T-helper 1 cell treated with Interleukin-12 subunit alpha and Interleukin-12 subunit beta and Interleukin-4 antibody, amounts not matched to agents 30 μg/mL and 1 μg/mL, for 36 hours (primary cell): Measurements from ENCODE around the gene TNFAIP8L3.
A peak's percentile ranks its signal among the peaks of the same experiment; 100 is the strongest.
"Not testable (repeated sequence)": the region's sequence is repeated elsewhere in the genome, so short reads cannot be mapped to it uniquely, and the experiment has no call there.

Experiments
- H3K27ac Mint-ChIP-seq: one replicate; pipeline ENCODE4 v1.8.0; 2021; ENCODE audit warnings: mild to moderate bottlenecking, mixed read lengths
- H3K27me3 Mint-ChIP-seq: one replicate; pipeline ENCODE4 v1.8.0; 2021; ENCODE audit warnings: low read depth, mixed read lengths
- H3K36me3 Mint-ChIP-seq: one replicate; pipeline ENCODE4 v1.8.0; 2021; ENCODE audit warnings: low read depth, mixed read lengths
- H3K4me1 Mint-ChIP-seq: one replicate; pipeline ENCODE4 v1.8.0; 2021; ENCODE audit warnings: low read depth, mixed read lengths
- H3K4me3 Mint-ChIP-seq: one replicate; pipeline ENCODE4 v1.8.0; 2021; ENCODE audit warnings: mild to moderate bottlenecking, moderate library complexity, mixed read lengths
- H3K9me3 Mint-ChIP-seq: one replicate; pipeline ENCODE4 v1.8.0; 2021; ENCODE audit warnings: mixed read lengths

The TNFAIP8L3 gene

DNA sequence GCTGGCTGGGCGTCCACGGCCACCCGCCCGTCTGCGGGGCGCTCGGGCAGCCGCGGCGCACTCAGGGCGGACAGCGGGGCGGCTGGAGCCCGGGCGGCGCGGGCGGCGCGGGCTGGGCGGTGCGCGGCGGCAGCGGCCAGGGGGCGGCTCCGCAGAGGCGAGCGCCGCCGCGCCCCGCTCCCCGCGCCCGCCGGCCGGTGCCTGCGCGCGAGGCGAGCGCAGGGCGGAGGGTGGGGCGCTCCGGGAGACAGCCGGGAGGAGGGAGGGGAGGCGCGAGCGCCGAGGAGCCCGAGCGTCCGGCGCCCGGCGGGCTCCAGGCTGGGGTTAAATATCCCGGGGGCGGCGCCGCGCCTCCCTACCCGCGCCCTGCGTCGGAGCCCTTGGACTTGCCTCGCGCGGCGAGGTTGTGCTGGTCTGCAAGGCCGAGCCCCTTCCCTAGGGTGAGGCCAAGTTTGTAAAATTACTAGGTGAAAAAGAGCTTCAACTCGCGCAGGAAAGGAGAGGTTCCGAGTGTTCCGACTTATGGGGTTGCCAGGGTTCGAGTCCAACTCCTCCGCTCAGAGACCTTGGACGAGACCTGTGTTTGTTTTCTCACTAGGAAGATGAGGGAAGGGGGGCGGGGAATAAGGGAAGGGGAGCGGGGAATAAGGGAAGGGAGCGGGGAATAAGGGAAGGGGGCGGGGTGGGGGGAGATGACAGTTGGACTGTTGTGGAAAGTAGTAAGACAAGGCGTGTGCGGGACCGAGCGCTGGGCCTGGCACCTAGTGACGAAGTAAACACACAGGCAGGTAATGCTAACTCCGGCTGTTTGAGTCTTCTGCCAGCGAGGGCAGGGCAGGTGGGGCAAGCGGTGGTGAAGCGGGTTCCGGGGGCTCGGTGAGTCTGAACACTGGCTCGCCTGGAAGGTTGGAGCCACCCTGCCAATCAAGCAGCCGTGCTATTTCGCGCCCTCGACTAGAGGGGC, at the start of gene TNFAIP8L3:
Gene TNFAIP8L3 (minus strand): TSS at position 301 of the 964 bp plus-strand sequence. CDS start 311 bp downstream, outside the sequence.
- no peaks in the 10 kb centered on the region for H3K36me3 Mint-ChIP-seq
- peak within 1 kb of the TSS; percentile 52 for H3K4me3 Mint-ChIP-seq
- no peaks in the 10 kb centered on the region for H3K9me3 Mint-ChIP-seq
- peaks cover 2% of the 10 kb centered on the region for H3K4me1 Mint-ChIP-seq
- peaks cover 86% of the 10 kb centered on the region for H3K27me3 Mint-ChIP-seq
- no peak within 1 kb of the TSS for H3K27ac Mint-ChIP-seq

DNA sequence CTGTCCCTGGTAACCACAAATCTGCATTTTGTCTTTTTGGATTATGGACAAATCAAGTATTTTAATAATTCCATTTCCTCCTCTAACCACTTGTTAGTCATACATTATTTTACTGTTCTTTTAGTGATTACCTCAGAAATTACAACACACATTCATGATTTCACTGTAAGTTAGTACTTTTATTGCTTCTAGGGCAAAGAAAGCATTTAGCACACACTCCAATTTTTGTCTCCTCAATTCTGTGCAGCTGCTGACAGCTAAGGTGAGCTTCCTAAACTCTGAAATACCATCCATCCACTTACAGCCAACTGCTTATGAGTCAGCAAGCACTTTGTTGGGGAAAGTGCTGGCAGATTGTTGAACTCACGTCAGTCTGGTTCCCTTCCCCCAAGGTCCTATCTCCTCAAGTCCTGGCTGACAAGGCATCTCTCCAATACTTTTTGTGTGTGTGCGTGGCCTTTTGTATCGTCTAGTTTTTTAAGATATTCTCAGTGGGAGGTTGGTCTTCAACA, 49.4 kb upstream of the TNFAIP8L3 start:
- no peak overlapping the region for H3K27ac Mint-ChIP-seq

DNA sequence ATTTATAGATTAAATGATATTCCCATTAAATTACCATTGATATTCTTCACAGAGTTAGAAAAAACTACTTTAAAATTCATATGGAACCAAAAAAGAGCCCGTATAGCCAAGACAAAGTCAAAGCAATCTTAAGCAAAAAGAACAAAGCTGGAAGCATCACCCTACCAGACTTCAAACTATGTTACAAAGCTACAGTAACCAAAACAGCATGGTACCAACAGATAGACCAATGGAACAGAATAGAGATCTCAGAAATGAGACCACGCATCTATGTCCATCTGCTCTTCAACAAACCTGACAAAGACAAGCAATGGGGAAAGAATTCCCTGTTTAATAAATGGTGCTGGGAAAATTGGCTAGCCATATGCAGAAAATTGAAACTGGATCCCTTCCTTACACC, 45.6 kb upstream of the TNFAIP8L3 start:
- not testable (repeated sequence) for H3K36me3 Mint-ChIP-seq, H3K9me3 Mint-ChIP-seq, H3K27ac Mint-ChIP-seq, H3K4me1 Mint-ChIP-seq, H3K4me3 Mint-ChIP-seq
- peaks cover 19% of the 10 kb centered on the region for H3K27me3 Mint-ChIP-seq

More for the DNA sequence above, 49.4 kb upstream of the TNFAIP8L3 start:
- H3K9me3 Mint-ChIP-seq: no peaks in the 10 kb centered on the region
- H3K4me1 Mint-ChIP-seq: no peaks in the 10 kb centered on the region
- H3K27me3 Mint-ChIP-seq: peaks cover 19% of the 10 kb centered on the region
- no peaks in the 10 kb centered on the region for H3K36me3 Mint-ChIP-seq
- no peak overlapping the region for H3K4me3 Mint-ChIP-seq

DNA sequence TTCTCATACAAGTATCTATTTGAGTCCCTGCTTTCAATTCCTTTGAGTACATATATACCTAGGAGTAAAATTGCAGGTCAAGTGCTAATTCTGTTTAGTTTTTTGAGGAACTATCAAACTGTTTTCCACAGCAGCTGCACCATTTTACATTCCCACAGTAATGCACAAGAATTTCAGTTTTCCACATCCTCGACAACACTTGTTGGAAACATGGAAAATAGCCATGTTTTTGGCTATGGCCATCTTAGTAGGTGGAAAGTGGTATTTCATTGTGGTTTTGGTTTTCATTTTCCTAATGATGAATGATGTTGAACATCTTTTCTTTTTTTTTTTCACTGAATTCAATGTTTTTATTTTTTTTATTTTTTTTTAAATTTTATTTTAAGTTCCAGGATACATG, 44.4 kb upstream of the TNFAIP8L3 start:
- Mint-ChIP-seq H3K9me3 (no peaks in the 10 kb centered on the region), H3K27ac (no peak overlapping the region), H3K36me3 (no peaks in the 10 kb centered on the region), H3K27me3 (peaks cover 19% of the 10 kb centered on the region), H3K4me3 (no peak overlapping the region), H3K4me1 (no peaks in the 10 kb centered on the region)

DNA sequence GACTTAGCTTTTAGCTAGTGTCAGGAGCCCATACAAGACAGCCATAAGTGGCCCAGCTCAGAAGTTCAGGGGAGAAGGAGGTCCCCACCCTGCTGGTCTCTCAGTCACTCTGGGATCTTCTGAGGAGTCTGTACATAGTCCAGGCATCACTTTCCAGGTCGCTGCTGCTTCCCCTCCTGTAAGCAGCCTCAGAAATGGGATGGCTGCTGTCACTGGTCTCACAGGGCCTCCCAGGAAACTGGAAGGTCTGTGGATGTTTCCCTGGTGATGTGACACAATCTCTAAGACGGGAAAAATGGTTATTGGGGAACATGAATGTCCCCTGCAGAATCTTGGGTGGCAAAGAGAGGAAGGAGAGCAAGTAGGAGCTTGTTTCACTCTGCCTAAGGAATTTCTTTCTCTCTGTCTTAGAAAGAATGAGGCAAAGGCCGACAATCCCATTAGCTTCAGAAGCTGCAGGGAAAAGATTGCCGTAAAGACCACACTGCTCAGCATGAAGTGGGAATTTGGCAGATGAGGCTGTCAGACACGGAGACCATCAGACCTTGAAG, 43.2 kb upstream of the TNFAIP8L3 start:
- no peaks in the 10 kb centered on the region for H3K9me3 Mint-ChIP-seq
- H3K4me1 Mint-ChIP-seq: no peaks in the 10 kb centered on the region
- no peak overlapping the region for H3K4me3 Mint-ChIP-seq
- peaks cover 19% of the 10 kb centered on the region for H3K27me3 Mint-ChIP-seq
- H3K36me3 Mint-ChIP-seq: no peaks in the 10 kb centered on the region
- no peak overlapping the region for H3K27ac Mint-ChIP-seq

DNA sequence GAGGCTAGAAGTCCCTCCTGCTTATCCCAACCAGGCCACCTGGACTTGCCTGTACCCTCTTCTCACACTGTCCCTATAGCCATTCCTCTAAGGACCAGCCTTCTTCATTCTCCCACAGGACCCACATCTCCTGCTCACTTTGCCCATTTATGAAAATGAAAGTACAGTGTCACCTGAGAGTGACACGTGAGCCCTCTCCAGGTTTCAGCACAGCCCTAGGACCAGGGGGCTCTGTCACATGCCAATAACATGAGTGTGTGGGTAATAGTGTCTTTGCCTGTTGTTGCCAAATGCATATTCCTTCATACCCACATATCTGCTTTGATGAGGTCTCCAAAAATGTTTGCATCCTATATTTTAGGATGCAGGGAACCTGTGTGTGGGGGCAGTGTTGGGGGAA, 42.3 kb upstream of the TNFAIP8L3 start:
- no peaks in the 10 kb centered on the region for H3K9me3 Mint-ChIP-seq
- no peaks in the 10 kb centered on the region for H3K4me1 Mint-ChIP-seq
- H3K27ac Mint-ChIP-seq: no peak overlapping the region
- H3K27me3 Mint-ChIP-seq: peaks cover 19% of the 10 kb centered on the region
- no peak overlapping the region for H3K4me3 Mint-ChIP-seq
- no peaks in the 10 kb centered on the region for H3K36me3 Mint-ChIP-seq

DNA sequence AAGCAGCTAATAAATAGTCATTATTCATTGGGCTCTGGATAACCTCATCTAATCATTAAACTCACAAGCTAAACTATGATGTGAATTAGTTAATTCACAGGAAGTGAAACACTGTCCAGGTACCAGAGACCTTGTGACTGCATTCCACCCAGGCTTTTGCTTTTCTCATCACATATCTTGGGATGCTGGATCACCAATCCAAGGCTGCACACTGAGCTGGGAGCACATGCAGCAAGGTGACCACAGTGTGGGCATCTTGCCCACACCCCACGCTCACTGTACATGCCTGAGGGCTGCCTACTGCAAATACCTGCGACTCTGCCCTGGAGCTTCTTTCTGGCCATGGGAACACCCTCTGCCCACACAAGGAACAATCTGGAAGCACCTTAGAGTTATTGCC, 40.6 kb upstream of the TNFAIP8L3 start:
- H3K27me3 Mint-ChIP-seq: peaks cover 5% of the 10 kb centered on the region
- no peaks in the 10 kb centered on the region for H3K36me3 Mint-ChIP-seq
- H3K4me1 Mint-ChIP-seq: no peaks in the 10 kb centered on the region
- no peak overlapping the region for H3K27ac Mint-ChIP-seq
- no peaks in the 10 kb centered on the region for H3K9me3 Mint-ChIP-seq
- no peak overlapping the region for H3K4me3 Mint-ChIP-seq

DNA sequence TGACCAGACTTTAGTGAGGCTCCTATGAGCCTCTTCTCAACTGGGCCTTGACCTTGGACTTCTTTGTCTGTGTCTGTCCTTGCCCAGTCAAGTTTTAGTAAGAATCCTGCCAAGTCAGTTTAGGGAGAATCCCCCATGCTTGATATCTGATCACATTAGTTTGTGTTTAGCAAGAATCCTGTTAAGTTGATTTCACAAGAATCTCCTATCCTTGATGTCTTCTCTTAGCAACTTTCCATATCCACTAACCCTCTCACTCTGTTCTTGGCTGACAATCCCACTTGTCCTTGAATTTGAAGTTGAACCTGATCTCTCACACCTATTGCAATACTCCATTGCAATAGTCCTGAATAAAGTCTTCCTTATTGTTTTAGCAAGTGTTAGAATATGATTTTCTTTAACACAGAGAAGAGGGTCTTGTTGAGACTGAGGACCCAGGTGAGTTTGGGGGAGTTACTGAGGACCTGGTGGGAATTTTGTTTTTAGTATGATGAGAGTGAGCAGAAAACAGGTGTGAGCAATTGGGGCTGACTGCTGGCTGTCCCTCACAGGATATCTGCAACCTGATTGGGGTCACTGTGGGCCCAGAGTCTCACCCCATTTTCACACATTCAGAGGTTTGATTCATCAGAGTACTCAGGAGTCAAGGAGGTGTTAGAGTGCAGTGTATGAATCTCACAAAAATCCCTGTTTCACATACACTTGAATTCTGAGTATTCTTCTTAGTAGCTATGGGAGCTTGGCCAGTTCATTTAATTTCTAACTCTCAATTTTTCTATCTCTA, 39.9 kb upstream of the TNFAIP8L3 start:
- H3K27ac Mint-ChIP-seq: no peak overlapping the region
- H3K9me3 Mint-ChIP-seq: no peaks in the 10 kb centered on the region
- no peaks in the 10 kb centered on the region for H3K4me1 Mint-ChIP-seq
- H3K36me3 Mint-ChIP-seq: no peaks in the 10 kb centered on the region
- peaks cover 7% of the 10 kb centered on the region for H3K27me3 Mint-ChIP-seq
- H3K4me3 Mint-ChIP-seq: no peak overlapping the region

DNA sequence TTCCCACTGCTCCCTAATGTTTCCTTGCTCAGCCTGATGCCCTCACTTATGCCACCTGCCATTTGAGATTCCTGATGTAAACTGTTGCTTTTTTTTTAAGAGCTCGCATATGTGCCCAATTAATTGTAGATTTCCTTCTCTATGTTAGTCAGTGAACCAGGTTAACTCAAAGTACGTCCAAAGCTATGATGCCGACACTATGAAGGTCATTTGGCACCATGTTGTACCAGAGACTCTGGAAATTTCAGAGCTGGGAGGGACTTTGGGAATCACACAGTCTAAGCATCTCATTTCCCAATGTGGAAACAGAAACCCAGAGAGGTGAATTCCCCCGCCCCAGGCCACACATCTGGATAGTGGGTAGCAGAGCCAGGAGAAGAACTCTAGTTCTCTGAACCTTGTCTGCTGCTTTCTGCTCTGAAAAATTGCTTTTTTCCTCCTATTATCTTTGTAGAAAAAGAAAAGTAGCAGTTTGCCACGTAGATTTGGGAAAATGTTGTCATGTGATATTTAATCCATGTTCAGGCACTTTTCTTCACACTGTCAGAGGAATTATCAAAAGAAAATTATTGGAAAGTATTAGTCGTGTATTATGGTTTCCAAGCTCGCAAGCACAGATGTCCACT, 38.5 kb upstream of the TNFAIP8L3 start:
- no peak overlapping the region for H3K4me3 Mint-ChIP-seq
- H3K9me3 Mint-ChIP-seq: no peaks in the 10 kb centered on the region
- H3K27me3 Mint-ChIP-seq: peaks cover 4% of the 10 kb centered on the region
- no peaks in the 10 kb centered on the region for H3K36me3 Mint-ChIP-seq
- H3K4me1 Mint-ChIP-seq: no peaks in the 10 kb centered on the region
- H3K27ac Mint-ChIP-seq: no peak overlapping the region

DNA sequence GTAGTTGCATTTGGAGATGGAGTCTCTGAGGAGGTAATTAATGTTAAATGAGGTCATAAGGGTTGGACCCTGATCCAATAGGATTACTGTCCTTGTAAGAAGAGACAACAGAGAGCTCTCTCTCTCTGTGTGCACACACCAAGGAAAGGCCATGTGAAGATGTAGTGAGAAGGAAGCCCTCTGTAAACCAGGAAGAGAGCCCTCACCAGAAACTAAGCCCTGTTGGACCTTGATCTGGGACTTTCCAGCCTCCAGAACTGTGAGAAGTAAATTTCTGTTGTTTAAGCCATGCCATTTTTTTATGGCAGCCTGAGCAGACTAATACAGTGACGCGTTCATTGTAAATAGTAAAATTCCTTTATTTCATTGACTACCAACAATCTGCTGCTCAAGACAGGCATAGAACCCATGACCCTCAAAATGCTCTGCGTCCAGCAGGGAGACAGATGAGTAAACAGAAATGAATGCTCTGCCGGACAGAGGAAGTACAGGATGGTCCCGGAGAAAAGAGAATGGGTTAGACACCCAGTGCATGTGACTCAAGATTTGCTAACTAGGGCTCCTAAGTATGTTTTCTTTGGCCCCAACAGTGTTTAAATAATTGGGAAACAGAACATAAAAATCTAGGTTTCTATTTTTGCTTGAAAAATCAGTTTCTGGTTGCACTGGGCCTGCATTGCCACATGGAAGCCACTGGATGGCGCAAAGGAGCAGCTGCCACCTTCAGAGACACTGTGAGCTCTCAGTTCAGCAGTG, 37.9 kb upstream of the TNFAIP8L3 start:
- H3K36me3 Mint-ChIP-seq: no peaks in the 10 kb centered on the region
- H3K4me1 Mint-ChIP-seq: no peaks in the 10 kb centered on the region
- H3K27ac Mint-ChIP-seq: no peak overlapping the region
- H3K27me3 Mint-ChIP-seq: peaks cover 4% of the 10 kb centered on the region
- H3K4me3 Mint-ChIP-seq: no peak overlapping the region
- no peaks in the 10 kb centered on the region for H3K9me3 Mint-ChIP-seq

DNA sequence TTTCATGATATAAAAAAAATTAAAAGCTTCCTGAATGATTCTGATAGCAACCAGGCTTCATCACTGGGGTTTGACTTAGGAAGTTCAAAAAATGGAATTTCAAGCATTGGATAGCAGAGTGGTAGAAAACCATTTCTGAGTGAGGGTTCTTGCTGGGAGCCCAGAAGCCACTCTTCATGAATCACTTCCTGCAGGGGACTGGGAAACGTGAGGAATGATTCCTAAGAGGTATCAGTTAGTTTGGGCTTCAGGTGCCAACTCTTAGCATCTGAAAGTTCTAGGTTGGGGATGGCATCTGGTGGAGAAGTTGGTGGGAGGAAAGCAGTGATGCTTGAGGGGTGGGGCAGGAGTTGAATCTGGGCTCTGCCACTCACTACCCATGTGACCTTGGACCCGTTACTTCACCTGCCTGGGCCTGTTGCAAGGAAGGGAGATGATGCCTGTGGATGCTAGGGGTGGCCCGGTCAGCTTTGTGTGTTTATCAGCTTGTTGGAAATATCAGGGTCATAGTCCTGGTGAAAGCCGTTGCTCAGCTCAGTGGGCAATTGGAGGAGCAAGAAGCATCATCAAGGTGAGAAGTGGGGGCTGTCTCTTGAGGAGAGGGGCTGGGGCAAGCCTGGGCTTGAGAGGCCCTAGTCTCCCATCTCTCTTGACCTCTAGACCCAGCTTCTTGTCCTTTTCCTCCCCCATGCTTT, 37.0 kb upstream of the TNFAIP8L3 start:
- peaks cover 2% of the 10 kb centered on the region for H3K4me1 Mint-ChIP-seq

DNA sequence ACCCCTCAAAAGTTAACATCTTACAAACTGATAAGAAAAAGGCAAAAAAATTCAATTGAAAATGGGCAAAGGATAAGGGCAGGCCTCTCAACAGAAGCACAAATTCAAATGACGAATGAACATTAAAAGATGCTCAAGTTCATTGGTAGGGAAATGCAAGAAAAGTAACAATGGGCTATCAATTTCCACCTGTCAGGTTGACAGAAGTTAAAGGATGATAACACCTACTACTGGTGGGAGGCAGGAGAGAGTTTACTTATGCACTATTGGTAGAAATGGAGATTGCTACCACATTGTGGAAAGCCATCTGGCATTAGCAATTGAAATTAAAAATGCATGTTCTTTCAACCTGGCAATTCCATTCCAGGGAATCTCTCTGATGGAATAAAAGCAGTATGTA, 35.6 kb upstream of the TNFAIP8L3 start:
- no peaks in the 10 kb centered on the region for H3K36me3 Mint-ChIP-seq
- H3K4me1 Mint-ChIP-seq: peaks cover 8% of the 10 kb centered on the region
- H3K4me3 Mint-ChIP-seq: no peak overlapping the region
- H3K27ac Mint-ChIP-seq: no peak overlapping the region
- H3K27me3 Mint-ChIP-seq: peaks cover 13% of the 10 kb centered on the region
- H3K9me3 Mint-ChIP-seq: no peaks in the 10 kb centered on the region

More for the DNA sequence above, 37.0 kb upstream of the TNFAIP8L3 start:
- no peaks in the 10 kb centered on the region for H3K9me3 Mint-ChIP-seq
- H3K36me3 Mint-ChIP-seq: no peaks in the 10 kb centered on the region
- H3K4me3 Mint-ChIP-seq: no peak overlapping the region
- peaks cover 5% of the 10 kb centered on the region for H3K27me3 Mint-ChIP-seq
- no peak overlapping the region for H3K27ac Mint-ChIP-seq

DNA sequence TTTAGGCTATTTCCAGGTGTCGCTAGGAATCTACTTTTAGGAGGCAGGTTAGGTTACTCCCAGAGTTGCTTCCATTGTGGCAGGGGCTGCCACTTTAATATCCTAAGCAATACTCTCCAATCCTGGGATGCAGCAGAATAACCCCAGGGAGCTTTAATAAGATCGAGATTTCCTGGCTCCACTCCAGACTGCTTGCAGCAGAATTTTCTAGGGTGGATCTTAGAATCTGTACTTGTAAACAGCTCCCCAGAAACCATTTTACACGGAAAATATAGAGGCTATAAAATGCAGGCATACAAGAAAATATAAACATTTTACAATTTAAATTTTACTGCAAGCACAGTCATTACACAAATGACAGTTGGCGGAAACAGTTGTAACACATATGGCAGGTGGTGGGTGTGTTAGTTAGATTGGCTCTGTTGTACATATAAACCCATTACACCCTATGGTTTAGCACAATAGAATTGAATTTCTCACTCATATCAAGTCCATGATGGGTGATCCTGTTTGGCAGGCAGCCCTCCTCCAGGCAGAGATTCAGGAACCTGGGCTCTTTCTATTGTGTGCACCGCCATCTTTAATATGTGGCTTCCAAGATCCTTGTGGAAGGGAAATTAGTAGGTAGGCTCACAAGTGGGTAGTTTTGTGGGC, 35.0 kb upstream of the TNFAIP8L3 start:
- no peaks in the 10 kb centered on the region for H3K36me3 Mint-ChIP-seq
- H3K27ac Mint-ChIP-seq: no peak overlapping the region

More for the DNA sequence above, 35.0 kb upstream of the TNFAIP8L3 start:
- H3K4me1 Mint-ChIP-seq: peaks cover 8% of the 10 kb centered on the region
- no peak overlapping the region for H3K4me3 Mint-ChIP-seq
- H3K9me3 Mint-ChIP-seq: no peaks in the 10 kb centered on the region
- H3K27me3 Mint-ChIP-seq: peaks cover 16% of the 10 kb centered on the region
